Stimulated activated naive B cell treated with anti-CD40 and anti-IgM and Interleukin-4, amounts not matched to agents 10 μg/mL and 1 μg/mL and 100 μg/mL, for 72 hours (primary cell): ENCODE data around the gene NRXN3.

ENCODE experiments used
- ATAC-seq, 2 donors: fragments of 150-1000 bp; cut with Tn5 transposase; replicated peaks; 2 replicates each; pipeline ENCODE4 v1.10.0; 2021; ENCODE audit warnings: moderate library complexity in 1 of 2
- DNase-seq: peaks from one replicate; pipeline ENCODE4 v3.0.0; 2021
- H3K27ac Mint-ChIP-seq: one replicate; pipeline ENCODE4 v1.8.0; 2022; ENCODE audit warnings: mild to moderate bottlenecking, mixed read lengths
- H3K27me3 Mint-ChIP-seq, 2 donors: one replicate each; pipeline ENCODE4 v1.8.0; 2022; ENCODE audit warnings: mixed read lengths in 2 of 2
- H3K36me3 Mint-ChIP-seq, 2 donors: one replicate each; pipeline ENCODE4 v1.8.0; 2022; ENCODE audit warnings: mixed read lengths in 2 of 2, mild to moderate bottlenecking in 1 of 2
- H3K4me1 Mint-ChIP-seq, 2 donors: one replicate each; pipeline ENCODE4 v1.8.0; 2022; ENCODE audit warnings: mixed read lengths in 2 of 2, mild to moderate bottlenecking in 1 of 2
- H3K4me3 Mint-ChIP-seq, 2 donors: one replicate each; pipeline ENCODE4 v1.8.0; 2022; ENCODE audit warnings: mild to moderate bottlenecking in 2 of 2, mixed read lengths in 2 of 2, moderate library complexity in 1 of 2
- H3K9me3 Mint-ChIP-seq, 2 donors: one replicate each; pipeline ENCODE4 v1.8.0; 2022; ENCODE audit warnings: mixed read lengths in 2 of 2, mild to moderate bottlenecking in 1 of 2

The NRXN3 gene

DNA sequence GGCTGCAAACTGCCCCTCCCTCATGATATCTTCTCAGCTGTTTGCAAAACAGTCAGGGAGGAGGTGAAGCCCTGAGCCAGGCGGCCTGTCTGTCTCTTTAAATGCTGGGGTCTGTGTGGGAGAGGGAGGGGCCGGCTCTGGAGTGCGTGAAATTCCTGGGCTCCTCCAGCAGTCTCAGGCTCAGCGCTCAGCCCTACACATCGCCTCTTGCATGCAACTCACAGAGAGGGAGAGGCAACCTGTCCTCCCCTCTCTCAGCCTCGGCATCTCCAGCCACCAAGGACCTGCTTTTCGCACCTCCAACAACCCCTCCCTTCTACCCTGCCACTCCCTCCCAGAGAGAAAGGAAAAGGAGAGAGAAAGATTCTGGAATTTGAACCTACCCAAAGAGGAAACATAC is at the start of gene NRXN3:
Gene NRXN3, plus strand, starts transcription at position 171 of the 400 bp plus-strand sequence. CDS start 72,721 bp downstream, outside the sequence.
- DNase-seq: no peak
- Mint-ChIP-seq H3K36me3 (no peaks in the 10 kb centered on the region), H3K9me3 (peaks cover 0 to 9% of the 10 kb centered on the region in 2 donors), H3K4me1 (no peaks in the 10 kb centered on the region), H3K4me3 (no peak within 1 kb of the TSS), H3K27me3 (peaks cover 19 to 25% of the 10 kb centered on the region in 2 donors), H3K27ac (no peak within 1 kb of the TSS)
- peak in 1 of 2 donors; percentile 14 for ATAC-seq

DNA sequence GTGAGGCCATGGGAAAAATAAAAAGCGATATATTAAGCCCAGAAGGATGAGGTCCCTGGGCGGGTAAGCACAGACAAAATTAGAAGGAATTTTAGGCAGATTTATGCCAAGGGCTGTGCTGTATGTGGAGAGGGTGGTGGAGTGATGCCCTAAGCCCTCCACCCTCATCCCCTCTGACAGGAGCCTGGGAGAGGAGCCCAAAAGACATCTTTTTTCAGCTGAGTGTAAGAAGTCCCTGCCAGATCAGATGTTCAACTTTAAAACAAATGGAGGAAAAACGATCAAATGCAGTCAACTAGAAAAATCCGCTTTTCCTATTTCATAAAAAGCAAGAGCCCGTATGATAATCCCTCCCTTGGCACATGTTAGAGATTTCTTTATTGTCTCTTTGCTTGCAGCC is 47.7 kb upstream of the NRXN3 start:
- no peak for DNase-seq
- Mint-ChIP-seq H3K27me3 (peaks cover 0 to 5% of the 10 kb centered on the region in 2 donors), H3K4me1 (no peaks in the 10 kb centered on the region), H3K4me3 (no peak overlapping the region), H3K27ac (no peak overlapping the region), H3K9me3 (peaks cover 3 to 4% of the 10 kb centered on the region in 2 donors), H3K36me3 (no peaks in the 10 kb centered on the region)
- no peak for ATAC-seq

DNA sequence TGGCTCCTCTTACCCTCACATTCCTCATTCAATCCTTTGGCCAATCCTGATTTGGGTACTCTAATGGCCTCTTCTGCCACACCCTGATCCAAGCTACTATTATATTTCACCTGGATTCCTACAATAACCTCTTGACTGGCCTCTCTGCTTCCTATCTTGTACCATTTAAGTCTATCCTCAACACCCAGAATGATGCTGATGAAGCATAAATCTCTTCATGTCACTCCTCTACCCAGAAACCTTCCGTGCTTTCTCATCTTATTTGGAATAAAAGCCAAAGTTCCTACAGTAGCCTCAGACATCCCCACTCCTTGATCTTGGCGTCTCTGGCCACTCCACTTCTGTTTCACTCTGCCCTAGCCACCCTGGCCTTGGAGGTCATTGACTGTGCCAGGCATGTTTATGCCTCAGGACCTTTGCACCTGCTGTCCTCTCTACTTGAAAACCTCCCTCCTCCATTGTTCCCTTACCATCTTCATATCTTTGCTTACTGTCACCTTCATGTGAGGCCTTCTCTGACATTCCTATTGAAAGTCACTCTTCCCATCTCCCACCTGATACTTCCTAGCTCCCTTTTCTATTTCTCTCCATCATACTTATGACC is 46.4 kb upstream of the NRXN3 start:
- Mint-ChIP-seq H3K27me3 (peaks cover 0 to 5% of the 10 kb centered on the region in 2 donors), H3K4me1 (no peaks in the 10 kb centered on the region)

DNA sequence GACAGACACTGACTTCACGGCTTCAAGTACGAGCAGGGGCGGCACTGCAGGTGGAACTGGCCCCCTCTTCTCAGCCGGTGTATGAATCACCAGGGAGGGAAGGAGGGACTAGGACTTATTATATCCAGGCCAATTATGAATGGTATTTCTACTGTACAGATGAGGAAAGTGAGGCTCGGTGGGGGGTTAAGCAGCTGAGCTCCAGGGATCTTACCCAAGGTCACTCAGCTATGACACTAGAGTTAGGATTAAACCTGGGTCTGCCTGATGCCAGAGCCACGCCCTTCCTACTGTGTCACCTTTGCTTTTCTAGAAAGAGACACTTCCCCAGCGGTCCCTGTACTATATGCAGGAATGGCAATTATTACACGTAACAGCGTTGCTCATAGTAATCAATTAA is 42.2 kb upstream of the NRXN3 start:
- Mint-ChIP-seq H3K4me3 (no peak overlapping the region), H3K9me3 (peaks cover 3 to 4% of the 10 kb centered on the region in 2 donors), H3K4me1 (no peaks in the 10 kb centered on the region), H3K27me3 (peaks cover 5 to 6% of the 10 kb centered on the region in 2 donors), H3K36me3 (no peaks in the 10 kb centered on the region), H3K27ac (no peak overlapping the region)
- ATAC-seq (no peak), DNase-seq (no peak)

More for the DNA sequence above, 46.4 kb upstream of the NRXN3 start:
- Mint-ChIP-seq H3K9me3 (peaks cover 3 to 4% of the 10 kb centered on the region in 2 donors), H3K36me3 (no peaks in the 10 kb centered on the region), H3K4me3 (no peak overlapping the region), H3K27ac (no peak overlapping the region)
- no peak for ATAC-seq
- DNase-seq: no peak

DNA sequence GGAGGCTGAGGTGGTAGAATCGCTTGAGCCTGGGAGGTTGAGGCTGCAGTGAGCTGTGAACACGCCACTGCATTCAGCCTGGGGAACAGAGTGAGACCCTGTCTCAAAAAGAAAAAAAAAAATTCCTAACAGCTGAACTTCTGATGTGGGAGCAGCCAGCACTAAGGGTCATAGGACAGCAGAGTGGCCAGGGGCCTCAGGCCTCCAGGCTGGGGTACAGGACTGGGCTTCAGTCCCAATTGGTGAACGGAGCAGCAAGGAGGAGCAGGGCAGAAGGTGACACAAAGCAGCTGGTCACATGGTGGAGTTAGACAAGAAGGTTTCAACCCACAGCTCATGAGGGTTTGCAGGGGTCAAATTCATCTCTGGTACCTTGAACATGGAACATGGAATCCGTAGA is 40.8 kb upstream of the NRXN3 start:
- no peaks in the 10 kb centered on the region for H3K4me1 Mint-ChIP-seq
- ATAC-seq (no peak), DNase-seq (no peak)
- no peak overlapping the region for H3K4me3 Mint-ChIP-seq
- peaks cover 4 to 6% of the 10 kb centered on the region in 2 donors for H3K27me3 Mint-ChIP-seq
- no peaks in the 10 kb centered on the region for H3K9me3 Mint-ChIP-seq
- H3K27ac Mint-ChIP-seq: no peak overlapping the region
- H3K36me3 Mint-ChIP-seq: no peaks in the 10 kb centered on the region

DNA sequence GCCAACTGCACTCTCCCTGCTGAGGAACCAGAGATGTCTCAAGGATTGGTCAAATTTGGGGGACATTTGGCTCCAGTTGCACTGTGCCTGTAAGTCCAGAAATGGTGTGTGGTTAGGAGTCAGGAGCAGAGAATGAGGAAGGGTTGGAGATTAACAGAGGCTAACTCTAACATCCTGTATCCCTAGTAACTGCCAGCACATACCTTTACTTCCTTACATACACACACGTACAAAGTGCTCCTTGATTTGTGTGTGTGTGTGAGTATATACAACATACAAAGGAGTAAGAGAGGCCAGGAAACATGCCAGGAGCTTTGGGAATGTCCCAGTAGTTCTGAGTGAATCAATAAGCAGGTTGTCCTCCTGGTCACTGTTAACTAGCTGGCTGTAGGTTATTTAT is 39.8 kb upstream of the NRXN3 start:
- H3K4me1 Mint-ChIP-seq: no peaks in the 10 kb centered on the region
- no peaks in the 10 kb centered on the region for H3K36me3 Mint-ChIP-seq
- no peaks in the 10 kb centered on the region for H3K9me3 Mint-ChIP-seq
- no peak overlapping the region for H3K4me3 Mint-ChIP-seq
- ATAC-seq (no peak), DNase-seq (no peak)
- H3K27me3 Mint-ChIP-seq: peaks cover 4 to 11% of the 10 kb centered on the region in 2 donors
- H3K27ac Mint-ChIP-seq: no peak overlapping the region

DNA sequence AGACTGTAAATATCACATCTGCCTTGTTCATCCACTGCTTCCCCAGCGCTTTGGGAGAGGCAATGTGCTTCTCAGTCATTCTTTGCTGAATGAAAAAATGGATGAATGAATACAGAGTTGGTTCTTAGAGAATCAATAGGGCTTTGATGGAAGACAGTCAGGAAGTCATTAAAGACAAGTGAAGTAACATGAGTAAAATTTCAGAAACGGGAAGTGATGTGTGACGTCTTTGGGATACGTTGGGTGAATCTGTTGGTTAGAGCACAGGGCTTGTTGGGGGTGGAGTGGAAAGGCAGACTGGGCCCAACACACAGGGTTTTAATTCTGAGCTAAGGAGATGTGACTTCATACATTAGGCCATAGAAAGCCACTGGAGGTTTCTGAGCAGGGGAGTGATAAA is 39.0 kb upstream of the NRXN3 start:
- H3K27ac Mint-ChIP-seq: no peak overlapping the region
- H3K36me3 Mint-ChIP-seq: no peaks in the 10 kb centered on the region
- peaks cover 0 to 2% of the 10 kb centered on the region in 2 donors for H3K4me1 Mint-ChIP-seq
- ATAC-seq (no peak), DNase-seq (no peak)
- peaks cover 4 to 11% of the 10 kb centered on the region in 2 donors for H3K27me3 Mint-ChIP-seq
- no peaks in the 10 kb centered on the region for H3K9me3 Mint-ChIP-seq
- no peak overlapping the region for H3K4me3 Mint-ChIP-seq

DNA sequence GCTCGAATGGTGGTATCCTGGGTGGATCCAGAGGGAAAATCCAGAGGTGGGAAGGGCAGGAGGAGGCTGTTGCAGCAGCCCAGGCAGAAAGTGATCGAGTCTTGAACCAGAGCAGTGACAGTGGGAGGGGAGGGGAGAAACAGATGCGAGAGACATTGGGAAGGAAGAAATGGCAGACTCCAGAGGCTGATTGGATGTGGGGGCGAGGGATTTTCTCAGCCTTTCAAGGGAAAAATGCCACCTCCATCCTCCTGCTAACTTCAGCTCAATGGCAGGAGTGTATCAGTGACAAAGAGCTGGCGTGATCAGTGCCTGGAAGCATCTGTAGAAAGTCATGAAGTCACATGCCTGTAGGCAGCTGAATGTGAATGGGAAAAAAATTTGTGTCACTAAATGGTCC is 38.6 kb upstream of the NRXN3 start:
- Mint-ChIP-seq H3K27ac (no peak overlapping the region), H3K27me3 (peaks cover 4 to 13% of the 10 kb centered on the region in 2 donors), H3K4me3 (no peak overlapping the region), H3K4me1 (peaks cover 0 to 2% of the 10 kb centered on the region in 2 donors), H3K9me3 (no peaks in the 10 kb centered on the region), H3K36me3 (no peaks in the 10 kb centered on the region)
- ATAC-seq (no peak), DNase-seq (no peak)

DNA sequence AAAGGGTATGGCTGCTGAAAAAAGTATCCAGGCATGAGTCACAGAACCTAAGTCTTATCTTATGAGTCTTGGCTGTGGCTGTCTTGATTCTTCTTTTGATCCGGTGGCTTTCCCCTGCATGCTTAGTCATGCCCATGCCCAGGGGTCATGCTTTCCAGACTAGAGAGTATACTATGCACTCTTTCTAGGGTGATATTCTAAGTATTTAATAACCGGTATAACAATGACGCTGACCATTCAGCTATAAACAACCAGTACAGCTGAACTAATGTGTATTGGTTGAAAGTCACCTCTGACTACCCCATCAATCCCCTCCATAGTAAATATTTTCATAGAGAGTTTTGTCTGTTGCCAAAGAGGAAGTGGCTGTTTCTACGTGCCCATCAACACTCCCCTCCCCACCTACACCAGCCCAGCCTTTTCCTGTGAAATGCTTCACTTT is 34.7 kb upstream of the NRXN3 start:
- no peak overlapping the region for H3K4me3 Mint-ChIP-seq
- peaks cover 4 to 15% of the 10 kb centered on the region in 2 donors for H3K27me3 Mint-ChIP-seq
- H3K36me3 Mint-ChIP-seq: no peaks in the 10 kb centered on the region
- no peaks in the 10 kb centered on the region for H3K9me3 Mint-ChIP-seq
- no peak for DNase-seq
- H3K27ac Mint-ChIP-seq: no peak overlapping the region
- ATAC-seq: peak; percentile 76 to 87
- H3K4me1 Mint-ChIP-seq: peaks cover 0 to 2% of the 10 kb centered on the region in 2 donors

DNA sequence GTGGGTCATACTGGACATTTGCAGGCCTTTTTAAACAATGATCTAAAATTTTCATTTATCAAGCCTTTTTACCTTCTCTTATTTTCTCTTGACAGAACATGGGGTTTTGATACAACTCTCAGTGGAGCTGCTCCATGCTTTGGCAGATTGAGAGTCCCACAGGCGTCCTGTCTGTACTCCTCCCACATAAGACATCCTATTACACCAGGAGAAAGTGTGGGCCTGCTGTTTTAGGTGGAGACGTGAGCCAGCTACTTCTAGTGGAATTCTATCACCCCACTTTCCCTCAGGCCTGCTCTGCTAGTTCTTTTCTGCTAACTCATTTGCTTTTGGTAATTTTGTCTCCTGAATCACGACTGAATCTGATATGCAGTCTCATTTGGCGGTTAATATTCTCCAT is 33.5 kb upstream of the NRXN3 start:
- H3K9me3 Mint-ChIP-seq: no peaks in the 10 kb centered on the region
- peaks cover 4 to 10% of the 10 kb centered on the region in 2 donors for H3K27me3 Mint-ChIP-seq

DNA sequence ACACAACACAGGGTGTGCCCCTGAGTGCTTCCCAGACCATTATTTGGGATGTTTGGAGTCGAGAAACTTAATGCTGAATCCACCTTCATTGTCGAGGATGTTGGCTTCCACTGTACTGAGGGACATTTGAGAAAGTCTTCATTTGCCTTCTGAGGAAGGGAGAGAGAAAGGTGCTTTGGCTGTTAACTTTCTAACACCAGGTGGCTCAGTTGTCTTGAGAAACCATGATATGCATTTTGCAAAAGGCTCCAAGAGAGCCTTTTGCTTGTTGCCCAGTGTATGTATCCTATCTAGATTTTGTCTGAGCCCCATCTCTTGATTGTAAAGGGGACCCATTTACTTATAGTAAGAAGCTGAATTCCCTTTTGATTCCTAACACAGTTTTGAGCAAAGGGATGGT is 28.6 kb upstream of the NRXN3 start:
- H3K4me1 Mint-ChIP-seq: no peaks in the 10 kb centered on the region
- DNase-seq (no peak), ATAC-seq (no peak)
- H3K27ac Mint-ChIP-seq: no peak overlapping the region
- no peaks in the 10 kb centered on the region for H3K36me3 Mint-ChIP-seq
- no peaks in the 10 kb centered on the region for H3K9me3 Mint-ChIP-seq
- H3K4me3 Mint-ChIP-seq: no peak overlapping the region
- H3K27me3 Mint-ChIP-seq: peaks cover 0 to 9% of the 10 kb centered on the region in 2 donors

More for the DNA sequence above, 33.5 kb upstream of the NRXN3 start:
- H3K27ac Mint-ChIP-seq: no peak overlapping the region
- H3K36me3 Mint-ChIP-seq: no peaks in the 10 kb centered on the region
- H3K4me3 Mint-ChIP-seq: no peak overlapping the region
- ATAC-seq (no peak), DNase-seq (no peak)
- H3K4me1 Mint-ChIP-seq: peaks cover 0 to 2% of the 10 kb centered on the region in 2 donors

DNA sequence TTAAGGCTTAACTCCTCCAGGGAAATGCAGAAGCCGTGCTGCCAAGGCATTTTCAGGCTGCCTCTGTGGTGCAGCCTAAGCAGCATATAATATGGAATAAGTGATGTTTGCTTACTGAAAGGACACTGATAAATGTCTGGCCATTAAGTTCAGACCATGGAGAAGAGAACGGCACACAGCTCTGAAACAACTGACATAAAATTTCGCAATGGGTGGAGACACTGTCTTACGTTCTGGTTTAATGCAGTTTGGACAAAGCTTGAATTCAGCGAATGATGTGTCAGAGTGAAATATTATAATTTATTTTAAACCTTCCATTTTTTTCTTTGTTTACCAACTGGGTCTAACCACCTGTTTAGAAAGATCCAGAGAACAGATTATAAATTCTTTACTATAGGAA is 27.2 kb upstream of the NRXN3 start:
- no peaks in the 10 kb centered on the region for H3K36me3 Mint-ChIP-seq
- no peak for DNase-seq
- H3K4me1 Mint-ChIP-seq: no peaks in the 10 kb centered on the region
- H3K4me3 Mint-ChIP-seq: no peak overlapping the region
- H3K27ac Mint-ChIP-seq: no peak overlapping the region
- H3K9me3 Mint-ChIP-seq: no peaks in the 10 kb centered on the region
- no peak for ATAC-seq
- peaks cover 0 to 8% of the 10 kb centered on the region in 2 donors for H3K27me3 Mint-ChIP-seq

DNA sequence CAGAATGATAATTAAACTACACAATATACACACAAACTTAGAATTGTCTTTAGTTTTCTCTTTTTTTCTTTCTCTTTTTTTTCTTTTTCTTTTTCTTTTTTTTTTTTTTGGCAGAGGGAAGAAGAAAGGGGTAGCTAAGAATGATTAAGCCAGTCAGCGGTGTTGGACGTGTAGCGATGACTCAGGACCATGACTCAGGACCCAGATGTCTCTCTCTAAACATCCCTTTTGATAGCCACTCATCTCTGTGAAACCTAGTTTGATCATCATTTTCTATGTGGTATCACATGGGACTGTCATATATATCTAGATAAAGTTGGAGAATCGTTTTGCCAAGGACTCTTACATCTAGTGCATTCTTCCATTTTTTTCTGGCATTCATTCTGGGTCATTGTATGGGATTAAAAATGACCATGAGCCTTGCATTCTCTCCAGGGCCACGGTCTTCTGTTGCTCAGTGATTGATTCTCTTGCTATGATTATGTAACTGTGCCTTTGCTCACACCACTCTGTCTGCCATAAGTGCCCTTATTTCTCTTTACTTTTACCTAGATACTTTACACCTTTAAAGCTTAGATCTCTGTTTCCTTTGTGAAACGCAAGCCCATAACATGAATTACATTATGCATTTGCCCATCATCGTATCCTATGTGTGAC is 26.6 kb upstream of the NRXN3 start:
- Mint-ChIP-seq H3K36me3 (no peaks in the 10 kb centered on the region), H3K4me3 (no peak overlapping the region), H3K4me1 (no peaks in the 10 kb centered on the region), H3K27ac (no peak overlapping the region), H3K27me3 (peaks cover 0 to 11% of the 10 kb centered on the region in 2 donors), H3K9me3 (peaks cover 0 to 2% of the 10 kb centered on the region in 2 donors)
- DNase-seq: no peak
- no peak for ATAC-seq

DNA sequence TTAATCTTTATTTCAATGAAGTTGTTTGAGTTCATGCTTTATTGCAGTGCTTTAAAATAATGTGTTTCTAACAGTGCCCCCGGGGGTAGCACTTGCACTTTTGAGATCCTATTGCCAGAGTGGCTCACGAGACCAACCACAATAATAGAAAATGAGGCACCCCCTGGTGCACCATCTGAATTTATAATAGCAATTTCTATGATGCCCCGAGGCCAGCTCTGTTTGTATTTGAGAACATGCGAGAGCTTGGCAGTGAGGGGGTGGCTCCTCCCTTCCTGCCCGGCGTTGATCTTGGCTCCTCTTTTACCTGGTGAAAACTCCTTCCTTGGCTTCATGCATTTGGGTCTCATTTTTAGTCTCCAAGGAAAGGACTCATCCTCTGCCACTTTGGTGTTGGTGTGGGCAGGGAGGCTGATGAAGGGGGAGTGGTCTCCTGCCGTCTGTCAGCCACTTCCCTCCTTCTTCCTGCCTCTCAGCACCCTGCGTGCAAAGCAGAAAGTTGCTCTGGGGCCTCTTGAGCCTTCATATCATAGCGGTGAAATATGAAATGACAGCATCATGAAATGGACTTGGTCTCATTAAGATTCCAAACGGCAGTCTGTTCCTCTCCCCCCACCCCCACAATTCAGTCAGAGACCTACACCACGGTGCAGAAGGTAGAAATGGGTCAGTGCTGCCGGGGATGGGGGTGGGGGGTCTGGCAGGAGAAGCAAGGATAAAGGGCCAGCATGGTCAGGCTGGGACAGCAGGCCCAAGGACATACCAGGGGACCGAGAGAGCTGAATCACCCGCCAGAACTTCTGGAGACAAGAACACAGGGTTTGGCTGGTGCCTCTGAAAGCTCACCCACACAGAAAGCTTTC is 17.7 kb upstream of the NRXN3 start:
- DNase-seq: no peak
- no peak overlapping the region for H3K27ac Mint-ChIP-seq
- no peak overlapping the region for H3K4me3 Mint-ChIP-seq
- no peak for ATAC-seq
- H3K27me3 Mint-ChIP-seq: peaks cover 12 to 18% of the 10 kb centered on the region in 2 donors
- peaks cover 0 to 2% of the 10 kb centered on the region in 2 donors for H3K9me3 Mint-ChIP-seq
- no peaks in the 10 kb centered on the region for H3K36me3 Mint-ChIP-seq
- no peaks in the 10 kb centered on the region for H3K4me1 Mint-ChIP-seq
